ENCODE measurements around the gene ACADVL.

ACADVL gene

DNA sequence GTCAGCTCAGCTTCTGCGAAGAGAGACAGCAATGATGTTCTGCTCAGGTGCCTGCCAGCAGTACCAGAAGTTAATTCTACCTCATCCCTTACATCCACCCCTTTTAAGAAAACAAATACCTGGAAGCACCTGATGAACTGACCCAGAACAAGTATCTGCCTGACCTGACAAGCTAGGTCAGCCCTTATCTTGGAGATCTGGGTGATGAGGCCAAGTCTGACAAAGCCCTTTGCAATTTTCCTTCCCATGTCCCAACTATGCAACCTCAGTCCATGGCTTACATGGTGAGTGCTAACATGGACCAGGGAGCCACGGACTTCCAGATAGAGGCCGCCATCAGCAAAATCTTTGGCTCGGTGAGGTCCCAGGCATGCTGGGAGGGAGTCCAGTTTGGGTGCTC, 3.6 kb downstream of the ACADVL start:
- peaks cover 70% of the 10 kb centered on the region for H3K36me3 ChIP-seq (ENCODE audit: insufficient read depth, low read length)
- no peak overlapping the region for H2AFZ ChIP-seq (ENCODE audit: low read length)
- no peaks in the 10 kb centered on the region for H3K9me3 ChIP-seq (ENCODE audit: low read length)
- no peak overlapping the region for H3K27ac ChIP-seq (ENCODE audit: low read depth, low read length, poor library complexity, severe bottlenecking)
- no peak overlapping the region for H3K9ac ChIP-seq (ENCODE audit: low read length)
- H4K20me1 ChIP-seq (ENCODE audit: insufficient read depth, low read length), result no peaks in the 10 kb centered on the region
- H3K4me1 ChIP-seq (ENCODE audit: insufficient read depth, low read length, severe bottlenecking), result peaks cover 16% of the 10 kb centered on the region
- H3K27me3 ChIP-seq (ENCODE audit: insufficient read depth, low read length), result no peaks in the 10 kb centered on the region
- H3K9me2 ChIP-seq (ENCODE audit: low read depth, low read length), result no peaks in the 10 kb centered on the region
- no peak overlapping the region for H3K4me2 ChIP-seq (ENCODE audit: low read length)
- H3K79me2 ChIP-seq (ENCODE audit: insufficient read depth, low read length), result no peaks in the 10 kb centered on the region
- H3F3A ChIP-seq (ENCODE audit: insufficient read depth, low read length), result no peaks in the 10 kb centered on the region; the same call in 1 of the 2 replicates
- no peak overlapping the region for H3K4me3 ChIP-seq (ENCODE audit: low read depth, low read length, poor library complexity, severe bottlenecking)
- TF ChIP-seq, protein P1, sequence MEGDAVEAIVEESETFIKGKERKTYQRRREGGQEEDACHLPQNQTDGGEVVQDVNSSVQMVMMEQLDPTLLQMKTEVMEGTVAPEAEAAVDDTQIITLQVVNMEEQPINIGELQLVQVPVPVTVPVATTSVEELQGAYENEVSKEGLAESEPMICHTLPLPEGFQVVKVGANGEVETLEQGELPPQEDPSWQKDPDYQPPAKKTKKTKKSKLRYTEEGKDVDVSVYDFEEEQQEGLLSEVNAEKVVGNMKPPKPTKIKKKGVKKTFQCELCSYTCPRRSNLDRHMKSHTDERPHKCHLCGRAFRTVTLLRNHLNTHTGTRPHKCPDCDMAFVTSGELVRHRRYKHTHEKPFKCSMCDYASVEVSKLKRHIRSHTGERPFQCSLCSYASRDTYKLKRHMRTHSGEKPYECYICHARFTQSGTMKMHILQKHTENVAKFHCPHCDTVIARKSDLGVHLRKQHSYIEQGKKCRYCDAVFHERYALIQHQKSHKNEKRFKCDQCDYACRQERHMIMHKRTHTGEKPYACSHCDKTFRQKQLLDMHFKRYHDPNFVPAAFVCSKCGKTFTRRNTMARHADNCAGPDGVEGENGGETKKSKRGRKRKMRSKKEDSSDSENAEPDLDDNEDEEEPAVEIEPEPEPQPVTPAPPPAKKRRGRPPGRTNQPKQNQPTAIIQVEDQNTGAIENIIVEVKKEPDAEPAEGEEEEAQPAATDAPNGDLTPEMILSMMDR (IDR thresholded peaks at IDR 0.05; ENCODE audit: low read length), result no peak
- TF ChIP-seq EZH2 (IDR thresholded peaks at IDR 0.05; ENCODE audit: borderline replicate concordance, low read length), result no peak

DNA sequence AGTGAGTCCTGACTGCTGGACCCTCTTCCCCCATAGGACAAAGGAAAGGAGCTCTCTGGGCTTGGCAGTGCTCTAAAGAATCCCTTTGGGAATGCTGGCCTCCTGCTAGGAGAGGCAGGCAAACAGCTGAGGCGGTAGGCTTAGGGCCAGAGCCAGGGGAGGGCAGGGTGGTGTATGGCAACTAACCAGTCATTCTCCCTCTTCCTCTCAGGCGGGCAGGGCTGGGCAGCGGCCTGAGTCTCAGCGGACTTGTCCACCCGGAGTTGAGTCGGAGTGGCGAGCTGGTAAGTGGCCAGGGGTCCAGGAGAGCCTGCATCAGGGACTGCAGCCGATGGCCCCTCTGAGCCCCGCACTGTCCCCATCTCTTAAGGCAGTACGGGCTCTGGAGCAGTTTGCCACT, 4.4 kb downstream of the ACADVL start:
- H3K36me3 ChIP-seq (ENCODE audit: insufficient read depth, low read length), result peaks cover 77% of the 10 kb centered on the region
- no peaks in the 10 kb centered on the region for H3K79me2 ChIP-seq (ENCODE audit: insufficient read depth, low read length)
- TF ChIP-seq, protein P1 (IDR thresholded peaks at IDR 0.05; ENCODE audit: low read length), result no peak
- no peak for TF ChIP-seq EZH2 (IDR thresholded peaks at IDR 0.05; ENCODE audit: borderline replicate concordance, low read length)

DNA sequence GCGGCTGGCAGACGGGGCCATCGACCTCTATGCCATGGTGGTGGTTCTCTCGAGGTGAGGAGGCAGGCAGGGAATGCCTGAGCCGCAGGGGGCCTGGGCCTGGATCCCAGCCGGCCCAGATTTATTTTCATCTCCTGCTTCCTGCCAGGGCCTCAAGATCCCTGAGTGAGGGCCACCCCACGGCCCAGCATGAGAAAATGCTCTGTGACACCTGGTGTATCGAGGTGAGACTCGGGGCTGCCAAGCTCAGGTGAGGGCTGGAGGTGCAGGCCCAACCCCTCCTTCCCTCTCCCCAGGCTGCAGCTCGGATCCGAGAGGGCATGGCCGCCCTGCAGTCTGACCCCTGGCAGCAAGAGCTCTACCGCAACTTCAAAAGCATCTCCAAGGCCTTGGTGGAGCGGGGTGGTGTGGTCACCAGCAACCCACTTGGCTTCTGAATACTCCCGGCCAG, 4.9 kb downstream of the ACADVL start:
- H3K9me2 ChIP-seq (ENCODE audit: low read depth, low read length), result no peaks in the 10 kb centered on the region
- H3K27ac ChIP-seq (ENCODE audit: low read depth, low read length, poor library complexity, severe bottlenecking), result no peak overlapping the region
- H3K79me2 ChIP-seq (ENCODE audit: insufficient read depth, low read length), result no peaks in the 10 kb centered on the region
- H3K9ac ChIP-seq (ENCODE audit: low read length), result no peak overlapping the region
- no peaks in the 10 kb centered on the region for H4K20me1 ChIP-seq (ENCODE audit: insufficient read depth, low read length)
- H3K4me2 ChIP-seq (ENCODE audit: low read length), result no peak overlapping the region
- H2AFZ ChIP-seq (ENCODE audit: low read length), result no peak overlapping the region
- no peak for TF ChIP-seq EZH2 (IDR thresholded peaks at IDR 0.05; ENCODE audit: borderline replicate concordance, low read length)
- TF ChIP-seq, protein P1 (IDR thresholded peaks at IDR 0.05; ENCODE audit: low read length), result no peak
- H3K4me1 ChIP-seq (ENCODE audit: insufficient read depth, low read length, severe bottlenecking), result peaks cover 7% of the 10 kb centered on the region
- H3K27me3 ChIP-seq (ENCODE audit: insufficient read depth, low read length), result no peaks in the 10 kb centered on the region
- no peaks in the 10 kb centered on the region; the same call in 1 of the 2 replicates for H3F3A ChIP-seq (ENCODE audit: insufficient read depth, low read length)
- no peaks in the 10 kb centered on the region for H3K9me3 ChIP-seq (ENCODE audit: low read length)
- H3K36me3 ChIP-seq (ENCODE audit: insufficient read depth, low read length), result peaks cover 83% of the 10 kb centered on the region
- no peak overlapping the region for H3K4me3 ChIP-seq (ENCODE audit: low read depth, low read length, poor library complexity, severe bottlenecking)

More for the DNA sequence above, 4.4 kb downstream of the ACADVL start:
- Histone ChIP-seq H3F3A (ENCODE audit: insufficient read depth, low read length) (no peaks in the 10 kb centered on the region; the same call in 1 of the 2 replicates), H3K27me3 (ENCODE audit: insufficient read depth, low read length) (no peaks in the 10 kb centered on the region), H3K9me2 (ENCODE audit: low read depth, low read length) (no peaks in the 10 kb centered on the region), H3K4me2 (ENCODE audit: low read length) (no peak overlapping the region), H3K4me3 (ENCODE audit: low read depth, low read length, poor library complexity, severe bottlenecking) (no peak overlapping the region), H3K27ac (ENCODE audit: low read depth, low read length, poor library complexity, severe bottlenecking) (no peak overlapping the region), H4K20me1 (ENCODE audit: insufficient read depth, low read length) (no peaks in the 10 kb centered on the region), H3K9me3 (ENCODE audit: low read length) (no peaks in the 10 kb centered on the region), H3K9ac (ENCODE audit: low read length) (no peak overlapping the region), H2AFZ (ENCODE audit: low read length) (no peak overlapping the region), H3K4me1 (ENCODE audit: insufficient read depth, low read length, severe bottlenecking) (peaks cover 12% of the 10 kb centered on the region)

Measured in OCI-LY1 (cell line).